ENCODE measurements around the gene OSBP. TPM values are rescaled to one million over a fixed set of nuclear protein-coding genes. Genes with fewer than 3 reads are reported as not detected.

Gene OSBP
- total RNA-seq, 3 donors from 2014 or later, result 42.4 to 48.2 (median 43.9) TPM

DNA sequence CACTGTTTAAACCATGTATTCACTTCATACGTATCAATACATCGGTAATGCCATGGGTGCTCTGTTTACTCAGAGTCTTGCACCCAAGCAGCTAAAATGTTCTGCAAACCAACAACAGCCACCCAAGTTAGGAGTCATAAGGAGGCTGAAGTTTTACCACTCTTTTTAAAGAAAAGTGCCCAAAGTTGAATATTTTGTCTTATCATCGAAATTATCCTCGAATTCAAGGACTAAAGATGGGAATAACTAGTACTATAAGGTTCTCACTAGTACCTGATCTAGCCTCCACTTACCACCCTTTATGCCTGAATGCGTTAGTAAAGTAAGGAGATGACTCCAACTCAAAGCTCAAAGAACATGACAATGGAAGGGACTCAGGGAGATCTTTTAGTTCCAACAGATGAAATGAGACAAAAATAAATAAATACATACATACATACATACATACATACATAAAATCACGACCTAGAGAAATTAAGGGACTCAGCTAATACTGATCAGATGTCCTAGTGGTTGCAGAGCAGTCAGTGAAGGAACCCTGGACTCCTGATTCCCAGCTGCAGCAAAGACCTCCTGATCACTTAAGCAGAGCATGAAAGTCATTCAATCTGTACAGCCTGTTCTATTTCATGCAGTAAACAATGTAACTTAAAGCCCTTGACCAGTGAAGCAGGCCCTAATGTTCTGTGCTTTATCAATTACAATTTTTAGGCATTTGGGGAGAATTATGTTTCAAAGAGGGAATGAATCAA is 7.7 kb downstream of the OSBP start:
- no peak overlapping the region for H3K27ac ChIP-seq
- peaks cover 8% of the 10 kb centered on the region for H3K36me3 ChIP-seq
- no peaks in the 10 kb centered on the region for H3K9me3 ChIP-seq
- H3K27me3 ChIP-seq, result no peaks in the 10 kb centered on the region
- TF ChIP-seq POLR2AphosphoS5 (IDR thresholded peaks at IDR 0.05) (no peak), POLR2A (IDR thresholded peaks at IDR 0.05) (no peak)
- TF ChIP-seq, protein P1, sequence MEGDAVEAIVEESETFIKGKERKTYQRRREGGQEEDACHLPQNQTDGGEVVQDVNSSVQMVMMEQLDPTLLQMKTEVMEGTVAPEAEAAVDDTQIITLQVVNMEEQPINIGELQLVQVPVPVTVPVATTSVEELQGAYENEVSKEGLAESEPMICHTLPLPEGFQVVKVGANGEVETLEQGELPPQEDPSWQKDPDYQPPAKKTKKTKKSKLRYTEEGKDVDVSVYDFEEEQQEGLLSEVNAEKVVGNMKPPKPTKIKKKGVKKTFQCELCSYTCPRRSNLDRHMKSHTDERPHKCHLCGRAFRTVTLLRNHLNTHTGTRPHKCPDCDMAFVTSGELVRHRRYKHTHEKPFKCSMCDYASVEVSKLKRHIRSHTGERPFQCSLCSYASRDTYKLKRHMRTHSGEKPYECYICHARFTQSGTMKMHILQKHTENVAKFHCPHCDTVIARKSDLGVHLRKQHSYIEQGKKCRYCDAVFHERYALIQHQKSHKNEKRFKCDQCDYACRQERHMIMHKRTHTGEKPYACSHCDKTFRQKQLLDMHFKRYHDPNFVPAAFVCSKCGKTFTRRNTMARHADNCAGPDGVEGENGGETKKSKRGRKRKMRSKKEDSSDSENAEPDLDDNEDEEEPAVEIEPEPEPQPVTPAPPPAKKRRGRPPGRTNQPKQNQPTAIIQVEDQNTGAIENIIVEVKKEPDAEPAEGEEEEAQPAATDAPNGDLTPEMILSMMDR (IDR thresholded peaks at IDR 0.05), result no peak
- H3K4me1 ChIP-seq, result peaks cover 0 to 14% of the 10 kb centered on the region in 2 donors
- no peak overlapping the region for H3K4me3 ChIP-seq
- no peak for DNase-seq (ENCODE audit: low spot score in 2 of 2)
- intact Hi-C loops (cut with DNase I; ENCODE audit: low total_unique reads), result no loop called here

DNA sequence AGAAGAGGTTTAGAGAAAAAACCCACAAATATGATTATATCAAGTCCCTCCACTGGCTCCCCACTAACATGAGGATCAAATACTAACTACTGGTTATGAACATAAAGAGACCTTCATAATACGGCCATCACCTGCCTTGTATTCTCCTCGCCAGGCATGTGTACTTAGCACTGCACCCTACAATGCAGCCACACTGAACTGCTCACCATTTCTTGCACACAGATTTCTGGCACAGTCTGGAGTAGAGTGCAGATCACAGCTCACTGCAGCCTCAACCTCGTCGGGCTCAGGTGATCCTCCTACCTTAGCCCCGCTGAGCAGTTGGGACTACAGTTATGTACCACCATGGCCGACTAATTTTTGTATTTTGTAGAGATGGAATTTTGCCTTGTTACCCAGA is 13.1 kb downstream of the OSBP start:
- no peak for TF ChIP-seq POLR2A (IDR thresholded peaks at IDR 0.05)
- no peak for TF ChIP-seq POLR2AphosphoS5 (IDR thresholded peaks at IDR 0.05)
- TF ChIP-seq, protein P1 (IDR thresholded peaks at IDR 0.05), result no peak
- H3K4me3 ChIP-seq, result no peak overlapping the region
- intact Hi-C loops (cut with DNase I; ENCODE audit: low total_unique reads), result no loop called here
- no peaks in the 10 kb centered on the region for H3K9me3 ChIP-seq
- no peak for DNase-seq (ENCODE audit: low spot score in 2 of 2)
- H3K27me3 ChIP-seq, result no peaks in the 10 kb centered on the region
- H3K4me1 ChIP-seq, result no peaks in the 10 kb centered on the region
- H3K36me3 ChIP-seq, result peaks cover 13% of the 10 kb centered on the region
- no peak overlapping the region for H3K27ac ChIP-seq

DNA sequence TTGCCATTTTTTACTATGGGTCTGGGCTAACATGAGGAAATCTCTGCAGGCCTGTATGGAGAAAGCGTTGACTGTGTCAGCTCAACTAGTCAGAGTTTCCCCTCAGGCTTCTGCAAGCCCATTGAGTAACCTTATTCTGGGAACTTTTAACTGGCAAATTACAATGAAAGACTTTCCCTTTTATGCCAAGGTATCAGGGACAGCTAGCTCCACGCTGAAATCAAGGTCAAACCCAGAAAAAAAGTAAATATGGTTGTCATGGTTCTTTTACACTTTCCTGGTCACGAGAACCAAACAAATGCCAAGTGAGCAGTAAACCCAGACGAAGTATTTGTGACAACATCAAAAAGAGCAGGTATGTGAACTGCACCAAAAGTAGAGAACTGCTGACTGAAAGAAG is 13.8 kb downstream of the OSBP start:
- H3K27ac ChIP-seq, result no peak overlapping the region
- TF ChIP-seq, protein P1 (IDR thresholded peaks at IDR 0.05), result no peak
- TF ChIP-seq POLR2AphosphoS5 (IDR thresholded peaks at IDR 0.05) (no peak), POLR2A (IDR thresholded peaks at IDR 0.05) (no peak)
- no peak for DNase-seq (ENCODE audit: low spot score in 2 of 2)
- no peak overlapping the region for H3K4me3 ChIP-seq
- H3K9me3 ChIP-seq, result no peaks in the 10 kb centered on the region
- H3K4me1 ChIP-seq, result no peaks in the 10 kb centered on the region
- no peaks in the 10 kb centered on the region for H3K27me3 ChIP-seq
- peaks cover 9% of the 10 kb centered on the region for H3K36me3 ChIP-seq
- intact Hi-C loops (cut with DNase I; ENCODE audit: low total_unique reads), result no loop called here

DNA sequence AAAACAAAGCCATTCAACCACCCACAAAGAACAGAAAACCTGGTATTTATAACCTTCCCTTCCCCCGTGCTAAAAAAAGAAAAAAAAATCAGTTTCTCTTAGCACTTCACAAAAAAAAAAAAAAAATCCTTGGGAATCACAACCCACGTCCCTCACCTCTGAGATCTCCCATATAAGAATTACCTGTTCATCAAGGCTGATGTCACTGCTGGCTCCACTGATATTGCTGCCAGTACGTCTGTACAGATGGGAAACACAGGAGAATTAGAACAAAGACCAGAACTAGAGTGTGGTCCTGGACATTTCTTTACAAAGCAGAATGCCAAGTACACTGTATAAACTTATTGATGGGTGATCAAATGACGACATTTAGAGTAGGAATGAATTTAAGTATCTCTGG is 14.9 kb downstream of the OSBP start:
- no peaks in the 10 kb centered on the region for H3K9me3 ChIP-seq
- TF ChIP-seq, protein P1 (IDR thresholded peaks at IDR 0.05), result no peak
- TF ChIP-seq POLR2A (IDR thresholded peaks at IDR 0.05), result no peak
- no peak for TF ChIP-seq POLR2AphosphoS5 (IDR thresholded peaks at IDR 0.05)
- peaks cover 9% of the 10 kb centered on the region for H3K36me3 ChIP-seq
- H3K4me1 ChIP-seq, result no peaks in the 10 kb centered on the region
- no peak overlapping the region for H3K4me3 ChIP-seq
- intact Hi-C loops (cut with DNase I; ENCODE audit: low total_unique reads), result no loop called here
- H3K27me3 ChIP-seq, result no peaks in the 10 kb centered on the region
- DNase-seq (ENCODE audit: low spot score in 2 of 2), result no peak
- H3K27ac ChIP-seq, result no peak overlapping the region

DNA sequence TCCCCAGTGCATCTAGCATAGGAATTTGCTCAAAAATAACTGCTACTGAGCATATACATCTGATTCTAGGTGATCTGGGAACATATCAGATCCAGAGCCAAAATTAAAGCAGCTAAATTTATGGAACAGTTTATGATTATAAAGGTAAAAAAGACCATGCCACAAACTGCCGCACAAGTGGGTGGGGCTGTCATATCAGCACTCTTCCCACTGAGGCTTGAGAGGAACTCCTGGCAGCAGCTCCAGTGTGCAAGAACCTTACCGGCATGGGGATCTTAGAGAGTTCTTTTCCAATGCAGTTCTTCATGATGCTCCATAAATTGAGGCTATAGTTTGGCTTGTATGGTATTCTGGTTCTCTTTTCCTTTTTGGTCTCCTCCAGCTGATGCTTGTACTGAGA is 15.3 kb downstream of the OSBP start:
- TF ChIP-seq POLR2A (IDR thresholded peaks at IDR 0.05) (no peak), POLR2AphosphoS5 (IDR thresholded peaks at IDR 0.05) (no peak)
- TF ChIP-seq, protein P1 (IDR thresholded peaks at IDR 0.05), result no peak
- H3K9me3 ChIP-seq, result no peaks in the 10 kb centered on the region
- peaks cover 9% of the 10 kb centered on the region for H3K36me3 ChIP-seq
- no peak overlapping the region for H3K4me3 ChIP-seq
- DNase-seq (ENCODE audit: low spot score in 2 of 2), result no peak
- H3K27me3 ChIP-seq, result no peaks in the 10 kb centered on the region
- intact Hi-C loops (cut with DNase I; ENCODE audit: low total_unique reads), result no loop called here
- H3K27ac ChIP-seq, result no peak overlapping the region
- no peaks in the 10 kb centered on the region for H3K4me1 ChIP-seq
